22Rv1 (cell line): ENCODE data around the gene SUPT5H.

Experiments used
- CTCF ChIP-seq: fragments of 450-650 bp; IDR thresholded peaks from 2 replicates; pipeline ENCODE4 v1.5.1; 2017; ENCODE audit warnings: mild to moderate bottlenecking
- ZFX ChIP-seq: fragments of 450-650 bp; IDR thresholded peaks from 2 replicates; pipeline ENCODE4 v1.6.1; 2017; ENCODE audit warnings: antibody characterized with exemption, borderline replicate concordance

DNA sequence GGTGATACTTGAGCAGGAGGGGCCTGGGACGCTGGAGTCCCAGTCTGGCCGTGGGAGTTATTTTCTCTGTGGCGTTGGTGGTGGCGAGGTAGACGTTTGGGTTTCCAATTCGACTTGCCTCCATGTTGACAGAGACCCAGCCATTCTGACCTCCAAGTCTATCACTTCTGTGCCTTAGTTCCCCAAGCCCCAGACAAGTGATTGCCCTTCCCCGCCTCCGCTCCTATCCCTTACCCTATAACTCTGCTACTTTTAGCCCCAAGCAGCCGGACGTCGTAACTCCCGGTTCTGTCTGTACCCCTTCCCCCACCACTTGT is 35.8 kb downstream of the SUPT5H start:
- TF ChIP-seq CTCF: no peak
- TF ChIP-seq ZFX: no peak
